GM12873 (cell line): ENCODE results near the gene TAB2.

Experiments
- CTCF ChIP-seq: IDR thresholded peaks from 2 replicates; pipeline ENCODE4 v1.5.1; 2012; ENCODE audit warnings: low read depth, mild to moderate bottlenecking, moderate library complexity, low read length, control low read depth; ENCODE audit not compliant: insufficient read depth; ENCODE audit errors: missing control alignments

Gene TAB2

GRCh38 chr6:149359440-149359839, 41.9 kb downstream of the TAB2 start:
- TF ChIP-seq CTCF: no peak

GRCh38 chr6:149360536-149360935, 43.0 kb downstream of the TAB2 start:
- TF ChIP-seq CTCF: no peak

GRCh38 chr6:149362289-149362688, 44.8 kb downstream of the TAB2 start:
- TF ChIP-seq CTCF: no peak

- no peak for TF ChIP-seq CTCF
Observed at GRCh38 chr6:149363154-149363553, 45.6 kb downstream of the TAB2 start.

GRCh38 chr6:149364557-149364956, 47.0 kb downstream of the TAB2 start:
- no peak for TF ChIP-seq CTCF

- no peak for TF ChIP-seq CTCF
Observed at GRCh38 chr6:149365197-149365596, 47.7 kb downstream of the TAB2 start.

GRCh38 chr6:149366267-149366921, 48.9 kb downstream of the TAB2 start:
- no peak for TF ChIP-seq CTCF
